Measurements from ENCODE around the gene ZNF212. TPM values are rescaled to one million over a fixed set of nuclear protein-coding genes. Genes with fewer than 3 reads are reported as not detected.
A peak's percentile ranks its signal among the peaks of the same experiment; 100 is the strongest.
"Not testable (repeated sequence)": the region's sequence is repeated elsewhere in the genome, so short reads cannot be mapped to it uniquely, and the experiment has no call there.

ZNF212 gene
- total RNA-seq, 2 experiments from 2014 or later = 10.5 to 13.4 TPM

- CTCF ChIA-PET = interaction anchor here (2.2 to 4.5 kb wide), 2 partner anchors 13 to 53 kb away, joined by 7 to 34 read pairs; partner anchors contain the start of genes ZNF282 and ZNF783
- Mint-ChIP-seq H3K4me3 (peak overlapping the region; percentile 47), H3K27me3 (no peaks in the 10 kb centered on the region), H3K36me3 (ENCODE audit: low read depth) (peaks cover 30% of the 10 kb centered on the region), H3K9me3 (no peaks in the 10 kb centered on the region), H3K4me1 (ENCODE audit: low read depth) (peaks cover 43% of the 10 kb centered on the region), H3K27ac (peak overlapping the region; percentile 95)
- peak; percentile 59 for DNase-seq
- POLR2A ChIA-PET = interaction anchor here (1.5 to 1.8 kb wide), 5 partner anchors 9 to 17 kb away, joined by 4 to 11 read pairs (median 6); partner anchors contain the start of gene ZNF783
- TF ChIP-seq CTCF (IDR thresholded peaks at IDR 0.05) = no peak
- intact Hi-C loops (cut with micrococcal nuclease) = no loop called here
- peak; percentile 69 for ATAC-seq
Measured at GRCh38 chr7:149248777-149249176, 9.3 kb downstream of the ZNF212 start.

- H3K4me3 Mint-ChIP-seq; H3K27me3 Mint-ChIP-seq; intact Hi-C loops (cut with micrococcal nuclease); H3K9me3 Mint-ChIP-seq; DNase-seq; ATAC-seq: not testable (repeated sequence)
- Mint-ChIP-seq H3K4me1 (ENCODE audit: low read depth) (peaks cover 37% of the 10 kb centered on the region), H3K27ac (peak overlapping the region; percentile 64), H3K36me3 (ENCODE audit: low read depth) (peaks cover 27% of the 10 kb centered on the region)
- ChIA-PET CTCF (interaction anchor here (1.3 to 4.5 kb wide), 2 partner anchors 10 to 12 kb away, joined by 4 to 34 read pairs; partner anchors contain the start of gene ZNF783), POLR2A (interaction anchor here (0.6 to 1.8 kb wide), 3 partner anchors 10 to 12 kb away, joined by 4 to 11 read pairs (median 5); partner anchors contain the start of gene ZNF783)
Measured at GRCh38 chr7:149250151-149250550, 10.7 kb downstream of the ZNF212 start.

GRCh38 chr7:149251518-149251917 lies 12.1 kb downstream of the ZNF212 start:
- not testable (repeated sequence) for H3K27ac Mint-ChIP-seq

GRCh38 chr7:149252378-149252777 lies 12.9 kb downstream of the ZNF212 start:
- Mint-ChIP-seq H3K27ac (no peak overlapping the region), H3K27me3 (no peaks in the 10 kb centered on the region), H3K9me3 (no peaks in the 10 kb centered on the region), H3K4me1 (ENCODE audit: low read depth) (peaks cover 24% of the 10 kb centered on the region), H3K36me3 (ENCODE audit: low read depth) (peaks cover 22% of the 10 kb centered on the region), H3K4me3 (no peak overlapping the region)
- ChIA-PET POLR2A (interaction anchor here (1.1 kb wide), 1 partner anchor 23 kb away, joined by 3 read pairs; no protein-coding TSS in a partner anchor), CTCF (interaction anchor here (0.8 to 2.5 kb wide), 4 partner anchors 9 to 127 kb away, joined by 3 to 12 read pairs (median 4); partner anchors contain the start of genes ZNF398 and ZNF783)
- intact Hi-C loops (cut with micrococcal nuclease) = no loop called here
- DNase-seq (no peak), ATAC-seq (no peak)
- TF ChIP-seq CTCF (IDR thresholded peaks at IDR 0.05) = no peak

More at GRCh38 chr7:149251518-149251917, 12.1 kb downstream of the ZNF212 start:
- H3K36me3 Mint-ChIP-seq (ENCODE audit: low read depth) = peaks cover 22% of the 10 kb centered on the region
- CTCF ChIA-PET = interaction anchor here (0.8 to 4.5 kb wide), 3 partner anchors 10 to 126 kb away, joined by 3 to 34 read pairs (median 5); partner anchors contain the start of genes ZNF398 and ZNF783
- H3K9me3 Mint-ChIP-seq; H3K27me3 Mint-ChIP-seq; POLR2A ChIA-PET; DNase-seq; ATAC-seq; H3K4me3 Mint-ChIP-seq; intact Hi-C loops (cut with micrococcal nuclease): not testable (repeated sequence)
- H3K4me1 Mint-ChIP-seq (ENCODE audit: low read depth) = peaks cover 26% of the 10 kb centered on the region

- Mint-ChIP-seq H3K27me3 (no peaks in the 10 kb centered on the region), H3K36me3 (ENCODE audit: low read depth) (peaks cover 18% of the 10 kb centered on the region), H3K27ac (no peak overlapping the region), H3K4me3 (no peak overlapping the region), H3K4me1 (ENCODE audit: low read depth) (peaks cover 11% of the 10 kb centered on the region), H3K9me3 (no peaks in the 10 kb centered on the region)
- POLR2A ChIA-PET = interaction anchor here (1.3 kb wide), 1 partner anchor 9 kb away, joined by 3 read pairs; no protein-coding TSS in a partner anchor
- no peak for ATAC-seq
- TF ChIP-seq CTCF (IDR thresholded peaks at IDR 0.05) = no peak
- CTCF ChIA-PET = interaction anchor here (1.4 to 2.5 kb wide), 2 partner anchors 8 to 10 kb away, joined by 3 to 12 read pairs; partner anchors contain the start of gene ZNF783
- no peak for DNase-seq
- intact Hi-C loops (cut with micrococcal nuclease) = no loop called here
Measured at GRCh38 chr7:149253665-149254064, 14.2 kb downstream of the ZNF212 start.
